HepG2 (cell line): ENCODE data around the gene TMEM50B. TPM values are rescaled to one million over a fixed set of nuclear protein-coding genes. Genes with fewer than 3 reads are reported as not detected.

Experiments
- CAMTA2 ChIP-seq: sonication (generic); formaldehyde crosslinking; IDR thresholded peaks from 2 replicates; pipeline ENCODE4 v1.4.0; 2020; ENCODE audit warnings: mild to moderate bottlenecking, missing genetic modification reagents, borderline replicate concordance
- CHD4 ChIP-seq: fragments of 200-600 bp; sonication (generic); IDR thresholded peaks from 2 replicates; pipeline ENCODE4 v1.7.0; 2017; ENCODE audit warnings: mild to moderate bottlenecking, low read length, borderline replicate concordance
- DRAP1 ChIP-seq: IDR thresholded peaks from 2 replicates; pipeline ENCODE4 v1.6.1; 2016; ENCODE audit warnings: missing genetic modification reagents, missing compliant biosample characterization
- E2F2 ChIP-seq: sonication (generic); formaldehyde crosslinking; IDR thresholded peaks from 2 replicates; pipeline ENCODE4 v1.4.0; 2020; ENCODE audit warnings: missing genetic modification reagents, borderline replicate concordance
- IKZF5 ChIP-seq: IDR thresholded peaks from 2 replicates; pipeline ENCODE4 v1.6.1; 2018; ENCODE audit warnings: missing genetic modification reagents, mild to moderate bottlenecking, missing compliant biosample characterization
- JDP2 ChIP-seq: sonication (generic); formaldehyde crosslinking; IDR thresholded peaks from 2 replicates; pipeline ENCODE4 v1.8.1; 2022; ENCODE audit warnings: missing genetic modification reagents, borderline replicate concordance
- KLF6 ChIP-seq: IDR thresholded peaks from 2 replicates; pipeline ENCODE4 v1.8.0; 2016; ENCODE audit warnings: missing biosample characterization, missing genetic modification reagents
- RXRB ChIP-seq: IDR thresholded peaks from 2 replicates; pipeline ENCODE4 v1.6.1; 2016; ENCODE audit warnings: borderline replicate concordance, missing genetic modification reagents, missing compliant biosample characterization
- TFDP1 ChIP-seq: IDR thresholded peaks from 2 replicates; pipeline ENCODE4 v1.6.1; 2016; ENCODE audit warnings: missing compliant biosample characterization, missing genetic modification reagents, borderline replicate concordance
- ZBTB1 ChIP-seq: sonication (generic); formaldehyde crosslinking; IDR thresholded peaks from 2 replicates; pipeline ENCODE4 v1.4.0; 2020; ENCODE audit warnings: missing genetic modification reagents, borderline replicate concordance
- ZBTB8A ChIP-seq: sonication (generic); formaldehyde crosslinking; IDR thresholded peaks from 2 replicates; pipeline ENCODE4 v1.4.0; 2020; ENCODE audit warnings: mild to moderate bottlenecking, low read depth, missing genetic modification reagents, borderline replicate concordance
- ZC3H4 ChIP-seq: sonication (generic); formaldehyde crosslinking; IDR thresholded peaks from 2 replicates; pipeline ENCODE4 v1.4.0; 2020; ENCODE audit warnings: missing genetic modification reagents, borderline replicate concordance
- ZKSCAN8 ChIP-seq: IDR thresholded peaks from 2 replicates; pipeline ENCODE4 v1.6.1; 2016; ENCODE audit warnings: borderline replicate concordance, missing genetic modification reagents, missing compliant biosample characterization
- ZNF253 ChIP-seq: sonication (generic); formaldehyde crosslinking; IDR thresholded peaks from 2 replicates; pipeline ENCODE4 v1.8.0; 2022; ENCODE audit warnings: mild to moderate bottlenecking, missing genetic modification reagents, borderline replicate concordance
- ZNF441 ChIP-seq: sonication (generic); formaldehyde crosslinking; IDR thresholded peaks from 2 replicates; pipeline ENCODE4 v1.7.0; 2021; ENCODE audit warnings: missing genetic modification reagents, borderline replicate concordance
- ZNF550 ChIP-seq: sonication (generic); formaldehyde crosslinking; IDR thresholded peaks from 2 replicates; pipeline ENCODE4 v1.4.0; 2020; ENCODE audit warnings: mild to moderate bottlenecking, missing genetic modification reagents, borderline replicate concordance
- ZNF552 ChIP-seq: sonication (generic); formaldehyde crosslinking; IDR thresholded peaks from 2 replicates; pipeline ENCODE4 v1.9.0; 2022; ENCODE audit warnings: missing genetic modification reagents, mild to moderate bottlenecking, borderline replicate concordance
- ZNF569 ChIP-seq: sonication (generic); formaldehyde crosslinking; IDR thresholded peaks from 2 replicates; pipeline ENCODE4 v1.5.0; 2020; ENCODE audit warnings: mild to moderate bottlenecking, missing genetic modification reagents, moderate library complexity, borderline replicate concordance
- ZNF572 ChIP-seq: sonication (generic); formaldehyde crosslinking; IDR thresholded peaks from 2 replicates; pipeline ENCODE4 v1.5.1; 2020; ENCODE audit warnings: mild to moderate bottlenecking, missing genetic modification reagents
- ZNF616 ChIP-seq: sonication (generic); formaldehyde crosslinking; IDR thresholded peaks from 2 replicates; pipeline ENCODE4 v1.5.0; 2020; ENCODE audit warnings: low read depth, mild to moderate bottlenecking, missing genetic modification reagents
- ZNF710 ChIP-seq: sonication (generic); formaldehyde crosslinking; IDR thresholded peaks from 2 replicates; pipeline ENCODE4 v1.5.0; 2020; ENCODE audit warnings: mild to moderate bottlenecking, missing genetic modification reagents, borderline replicate concordance
- ZNF713 ChIP-seq: sonication (generic); formaldehyde crosslinking; IDR thresholded peaks from 2 replicates; pipeline ENCODE4 v1.4.0; 2020; ENCODE audit warnings: mild to moderate bottlenecking, missing genetic modification reagents
- polyA plus RNA-seq, 8 experiments: library from polyadenylated mRNA; depleted of rRNA in 3 of 8; stranded (reverse) in 7 of 8; unstranded in 1 of 8; fragments of >200 nt; fragmentation: Illumina TruSeq in 4 of 8; extraction: Trizol in 4 of 8; gene quantifications; 2 replicates each; pipeline versions ENCODE4 v1.2.1 to v1.2.3, GENCODE V29; 2011 to 2016; ENCODE audit warnings: low read depth in 4 of 8, missing spikeins in 1 of 8, mixed read lengths in 1 of 8; ENCODE audit not compliant: insufficient read depth in 1 of 8
- total RNA-seq, 5 experiments: library from RNA; depleted of rRNA; stranded (reverse); fragments of >200 nt; fragmentation: Illumina TruSeq; extraction: Trizol; gene quantifications; 2 replicates each; pipeline ENCODE4 v1.2.3, GENCODE V29; 2016; ENCODE audit warnings: low read depth in 1 of 5

TMEM50B gene
- total and polyA plus RNA-seq, 2 of the 13 experiments (the other 11 are each of a cell fraction or from before 2014, with no cell fraction given) = 29.9 to 46.3 TPM

GRCh38 chr21:33412832-33413519 lies 66.8 kb downstream of the TMEM50B start (continued):
- TF ChIP-seq ZNF616 (CRISPR knock-in tag) (no peak; the same call in 1 of the 2 replicates), ZNF552 (CRISPR knock-in tag) (0 out of 2 replicates have a peak, but pooled peaks have one; percentile 14), ZC3H4 (CRISPR knock-in tag) (peak; percentile 71; the same call in 1 of the 2 replicates), ZBTB8A (CRISPR knock-in tag) (no peak), CHD4 (0 out of 2 replicates have a peak, but pooled peaks have one; percentile 18), ZNF253 (CRISPR knock-in tag) (no peak), RXRB (CRISPR knock-in tag) (peak; percentile 77), ZNF441 (CRISPR knock-in tag) (no peak), ZKSCAN8 (CRISPR knock-in tag) (no peak; the same call in 1 of the 2 replicates), ZNF572 (CRISPR knock-in tag) (no peak), DRAP1 (CRISPR knock-in tag) (peak; percentile 44; the same call in 1 of the 2 replicates), ZBTB1 (no peak), IKZF5 (CRISPR knock-in tag) (peak; percentile 73), JDP2 (CRISPR knock-in tag) (no peak), TFDP1 (CRISPR knock-in tag) (peak; percentile 33; the same call in 1 of the 2 replicates), ZNF713 (CRISPR knock-in tag) (no peak), KLF6 (CRISPR knock-in tag) (peak; percentile 88), ZNF569 (CRISPR knock-in tag) (0 out of 2 replicates have a peak, but pooled peaks have one; percentile 62), ZNF710 (CRISPR knock-in tag) (peak; percentile 56; the same call in 1 of the 2 replicates), CAMTA2 (no peak), ZNF550 (CRISPR knock-in tag) (no peak), E2F2 (no peak)
